NCI-H226 (cell line): ENCODE measurements around the gene ASIC4.

Source experiments
- DNase-seq: peaks from one replicate; pipeline ENCODE4 v3.0.0-alpha.2; 2015

The ASIC4 gene

DNA sequence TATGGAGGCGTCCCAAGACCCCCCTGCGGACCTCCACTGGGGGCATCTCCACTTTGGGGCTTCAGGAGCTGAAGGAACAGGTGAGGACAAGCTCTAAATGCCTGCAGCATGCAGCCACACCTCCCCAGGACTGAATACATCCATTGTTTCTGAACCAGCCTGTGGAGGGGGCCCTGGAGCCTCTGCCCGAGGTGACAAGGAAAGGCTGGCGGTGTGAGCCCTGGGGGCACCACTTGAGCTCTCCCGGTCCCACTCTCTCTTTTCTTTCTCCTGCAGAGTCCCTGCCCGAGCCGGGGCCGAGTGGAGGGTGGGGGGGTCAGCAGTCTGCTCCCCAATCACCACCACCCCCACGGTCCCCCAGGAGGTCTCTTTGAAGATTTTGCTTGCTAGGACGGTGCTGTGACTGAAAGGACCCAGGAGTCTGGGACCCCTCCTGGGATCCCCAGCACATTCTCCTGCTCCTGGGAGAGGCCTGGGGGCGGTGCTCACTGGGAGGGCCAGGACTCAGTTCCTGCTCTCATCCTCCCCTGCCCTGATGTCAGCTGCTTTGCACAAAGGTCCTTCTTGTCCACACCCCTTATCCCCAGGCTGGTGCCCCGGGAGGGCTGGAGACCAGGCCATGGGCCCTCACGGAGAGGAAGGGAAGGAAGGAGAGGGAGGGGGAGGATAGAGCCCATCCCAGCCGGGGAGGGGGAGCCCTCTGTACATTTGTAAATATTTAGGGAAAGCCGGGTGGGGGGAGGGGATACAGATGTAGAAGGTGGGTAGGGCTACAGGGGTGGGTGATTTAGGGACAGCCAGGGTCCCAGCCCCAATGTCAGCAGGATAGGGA lies 23.6 kb downstream of the ASIC4 start:
- no peak for DNase-seq

DNA sequence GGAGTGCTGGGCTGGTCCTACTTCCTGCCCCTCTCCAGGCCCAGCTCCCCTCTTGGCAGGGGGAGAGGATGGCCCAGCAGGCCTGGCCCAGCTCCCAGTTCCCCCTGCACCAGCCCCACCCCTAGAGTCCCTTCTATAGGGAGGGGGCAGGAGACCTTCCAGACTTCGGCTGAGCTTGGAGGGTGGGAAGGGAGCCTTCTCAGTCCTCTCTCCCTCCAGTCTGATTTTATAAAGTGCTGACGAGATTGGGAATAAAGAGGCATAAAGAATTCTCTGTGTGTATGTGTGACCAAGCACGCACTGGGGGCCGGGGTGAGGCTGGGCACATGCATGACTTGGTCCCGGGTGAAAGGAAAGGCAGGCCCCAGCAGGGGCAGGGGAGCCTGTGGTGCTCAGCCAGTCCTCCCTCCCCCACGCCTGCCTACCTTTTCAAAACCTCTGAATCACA lies 24.2 kb downstream of the ASIC4 start:
- DNase-seq, result no peak

DNA sequence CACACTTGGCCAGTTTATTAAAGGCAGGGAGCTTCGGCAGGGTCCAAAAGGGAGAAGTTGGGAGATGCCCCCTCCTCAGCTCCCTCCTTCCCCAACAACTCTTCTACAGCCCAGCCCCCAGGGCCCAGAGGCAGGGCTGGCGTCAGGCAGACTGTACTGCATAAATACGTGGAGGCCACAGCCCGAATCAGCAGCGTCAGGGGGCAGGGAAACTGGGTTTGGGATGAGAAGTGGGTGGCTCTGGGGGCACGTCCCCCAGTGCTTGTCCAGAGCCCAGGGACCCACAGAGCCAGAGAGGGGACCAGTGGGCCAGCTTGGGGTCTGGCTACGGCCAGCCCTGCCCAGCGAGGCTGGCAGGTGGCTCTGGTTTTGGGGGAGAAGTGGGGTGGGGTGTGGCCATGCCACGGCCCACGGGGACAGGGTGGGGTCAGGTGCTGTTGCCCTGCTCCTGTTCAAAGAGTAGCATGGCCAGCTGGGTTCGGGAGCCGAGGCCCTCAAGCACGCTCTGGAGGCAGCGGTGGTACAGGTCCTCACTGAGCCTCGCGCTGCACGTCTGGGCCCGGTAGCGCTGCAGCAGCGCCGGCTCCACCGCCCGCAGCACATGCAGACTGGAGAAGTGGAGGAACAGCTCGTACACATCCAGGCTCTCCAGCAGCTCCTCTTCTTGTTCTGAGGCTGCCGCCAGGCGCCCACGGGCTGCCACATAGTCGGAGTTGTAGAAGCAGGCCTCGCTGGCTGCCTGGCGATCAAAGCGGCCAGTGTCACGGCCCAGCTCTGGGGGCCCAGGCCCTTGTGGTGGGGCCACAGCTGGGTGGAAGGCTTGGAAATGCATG lies 24.9 kb downstream of the ASIC4 start:
- DNase-seq, result no peak

DNA sequence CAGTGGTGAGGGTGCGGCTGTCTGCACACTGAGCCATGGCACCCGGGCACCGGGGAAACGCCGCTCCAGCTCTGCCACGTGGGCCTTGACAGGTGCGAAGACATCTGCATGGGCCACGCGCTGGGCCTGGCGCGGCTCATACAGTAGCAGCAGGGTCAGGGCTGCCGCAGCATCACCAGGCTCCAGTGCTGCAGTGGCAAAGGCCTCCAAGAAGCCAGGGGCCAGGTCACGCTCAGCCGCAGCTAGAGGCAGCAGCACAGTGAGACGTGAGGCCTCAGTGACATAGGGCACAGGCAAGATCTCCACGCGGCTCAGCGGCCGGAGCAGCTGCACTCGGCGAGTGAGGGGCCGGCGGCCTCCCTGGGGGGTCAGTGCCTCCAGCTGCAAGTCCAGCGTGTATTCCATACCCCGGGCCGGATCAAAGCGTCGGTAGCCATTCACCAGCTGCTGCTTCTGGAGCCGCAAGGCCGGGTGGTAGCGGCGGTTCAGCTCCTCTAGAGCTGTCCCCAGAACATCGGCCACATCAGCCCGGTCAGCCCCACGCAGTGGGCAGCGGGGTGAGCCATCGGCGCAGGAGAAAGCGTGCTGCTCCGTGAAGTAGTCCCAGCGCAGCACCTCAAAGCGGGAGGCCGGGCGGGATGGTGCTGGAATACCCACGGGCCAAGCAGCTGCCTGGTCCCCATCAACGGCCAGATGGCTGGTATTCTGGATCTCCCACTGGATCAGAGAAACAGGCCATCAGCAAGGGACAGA lies 25.8 kb downstream of the ASIC4 start:
- DNase-seq, result no peak

DNA sequence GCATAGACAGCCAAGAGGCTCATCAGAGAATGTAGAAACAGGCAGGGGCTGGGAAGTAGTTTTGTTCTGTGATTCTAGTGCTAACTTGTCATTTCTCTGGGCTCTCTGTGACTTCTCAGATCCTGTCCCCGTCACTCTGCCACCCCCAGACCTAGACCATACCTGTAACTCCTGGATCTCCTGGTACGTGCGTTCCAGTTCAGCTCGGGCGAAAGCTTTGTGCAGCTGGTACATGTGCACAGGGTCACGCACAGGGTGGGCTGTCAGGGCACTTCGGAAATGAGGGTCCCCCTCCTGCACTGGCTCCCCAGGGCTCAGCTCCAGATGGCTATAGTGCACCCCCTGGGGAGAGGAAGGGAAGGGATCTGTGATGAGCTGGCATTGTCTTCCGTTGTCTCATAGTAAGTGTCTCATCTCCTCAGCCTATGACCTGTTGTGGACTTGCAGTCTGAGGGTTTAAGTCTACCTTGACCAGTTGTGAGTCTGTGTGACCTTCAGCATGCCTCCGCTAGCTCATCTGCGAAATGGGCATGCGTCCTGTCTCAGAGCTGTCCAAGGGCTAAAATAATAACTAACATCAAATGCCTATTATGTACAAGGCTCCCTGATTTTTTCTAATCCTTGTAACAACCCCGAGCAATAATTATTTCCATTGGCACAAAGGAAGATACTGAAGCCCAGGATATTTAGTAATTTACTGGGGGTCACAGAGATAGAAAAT lies 26.7 kb downstream of the ASIC4 start:
- no peak for DNase-seq

DNA sequence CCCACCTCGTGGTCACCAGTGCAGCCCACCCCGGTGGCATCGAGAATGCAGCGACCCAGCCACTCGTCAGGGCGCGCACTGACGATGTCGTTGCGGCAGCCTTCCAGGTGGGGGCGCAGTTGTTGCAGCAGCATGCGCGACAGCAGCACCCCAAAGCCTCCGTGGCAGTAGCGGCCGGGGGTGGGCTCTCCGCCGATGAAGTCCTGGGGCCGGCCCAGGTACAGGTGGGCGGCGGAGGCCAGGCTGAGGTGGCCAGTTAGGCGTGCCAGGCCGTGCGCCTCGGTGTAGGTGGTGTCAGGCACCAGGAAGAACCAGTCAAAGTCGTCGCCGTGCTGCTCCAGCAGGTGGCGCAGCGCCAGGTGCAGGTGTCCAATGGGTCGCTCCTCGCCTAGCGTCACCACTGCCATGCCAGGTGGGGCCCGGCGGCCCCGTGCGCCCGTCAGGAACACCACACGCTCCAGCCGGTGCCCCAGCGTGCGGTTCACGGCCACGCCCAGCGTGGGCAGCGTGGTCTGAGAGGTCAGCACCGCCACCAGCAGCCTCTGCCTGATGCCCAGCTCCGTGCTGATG lies 27.4 kb downstream of the ASIC4 start:
- DNase-seq, result peak; percentile 55

DNA sequence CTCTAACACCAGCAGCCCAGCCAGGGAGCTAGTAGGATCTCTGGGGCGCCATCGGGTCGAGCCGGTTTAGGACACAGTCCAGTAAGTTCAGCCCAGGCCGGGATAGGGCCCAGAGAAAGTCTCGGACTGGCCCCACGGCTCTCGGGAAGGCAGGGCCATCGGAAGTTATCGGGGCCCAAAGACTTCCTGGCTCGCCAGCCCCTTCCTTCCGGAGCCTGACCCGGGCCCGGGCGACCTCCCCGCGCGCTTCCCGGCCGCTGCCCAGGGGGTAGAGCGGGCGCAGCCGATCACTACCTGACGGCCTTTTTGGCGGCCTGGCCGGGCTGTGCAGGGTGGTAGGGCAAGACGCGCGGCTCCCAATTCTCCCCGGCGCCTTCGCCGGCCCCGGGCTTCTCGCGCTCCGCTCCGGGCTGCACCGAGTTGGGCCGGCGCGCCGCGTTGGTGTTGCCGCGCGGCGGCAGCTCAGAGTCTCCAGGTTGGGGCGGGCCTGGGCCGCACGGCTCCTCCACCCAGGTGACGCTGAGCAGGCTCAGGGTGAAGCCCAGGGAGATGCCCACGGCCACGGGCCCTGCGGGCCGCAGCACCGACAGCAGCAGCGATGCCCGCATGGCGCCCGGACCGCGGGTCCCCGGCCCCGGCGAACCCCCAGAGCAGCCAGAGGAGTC lies 28.8 kb downstream of the ASIC4 start:
- DNase-seq, result peak; percentile 17

DNA sequence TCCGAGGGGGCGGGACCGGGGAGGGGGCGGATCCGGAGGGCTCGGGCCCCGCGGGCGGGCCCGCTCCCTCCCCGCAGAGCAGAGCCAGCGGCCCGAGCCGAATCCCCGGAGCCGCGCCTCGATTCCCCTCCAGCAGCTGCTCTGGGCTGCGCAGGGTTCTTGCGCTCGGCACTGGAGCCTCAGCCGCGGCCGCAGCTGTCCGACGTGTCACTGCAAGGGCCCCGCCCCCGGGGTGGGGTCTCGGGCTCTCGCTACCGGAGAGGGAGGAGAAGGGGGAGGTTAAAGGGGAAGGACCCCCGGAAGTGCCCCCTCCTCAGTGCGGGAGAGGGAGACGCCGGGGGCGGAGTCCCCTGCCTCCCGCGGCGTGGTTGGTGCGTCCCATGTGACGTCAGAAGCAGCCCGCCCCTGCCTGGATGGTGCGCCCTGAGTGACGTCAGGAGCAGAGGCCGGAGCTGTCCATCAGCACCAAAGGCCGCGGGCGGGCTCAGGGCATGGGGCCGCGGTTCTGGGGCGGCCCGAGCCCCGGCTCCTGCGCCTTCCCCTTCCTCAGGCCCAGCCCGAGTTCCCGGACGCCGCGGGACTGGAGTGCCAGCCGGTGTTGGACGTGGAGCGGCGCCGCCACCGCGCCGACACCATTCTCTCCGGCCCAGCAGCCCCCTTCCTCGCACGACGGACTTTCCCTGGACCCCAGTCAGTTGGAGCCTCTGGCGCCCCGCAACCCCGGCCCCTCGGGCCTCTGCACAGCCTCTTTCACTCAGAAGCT lies 29.5 kb downstream of the ASIC4 start, which contains the start of the genes CHPF and TMEM198:
TSS of gene CHPF (minus strand) at position 214 of the 763 bp plus-strand sequence. CDS start 271 bp downstream, outside the sequence.
TSS of gene TMEM198 (plus strand) at position 433 of the 763 bp plus-strand sequence. CDS start 700 bp downstream, outside the sequence.
- peak; percentile 98 for DNase-seq

DNA sequence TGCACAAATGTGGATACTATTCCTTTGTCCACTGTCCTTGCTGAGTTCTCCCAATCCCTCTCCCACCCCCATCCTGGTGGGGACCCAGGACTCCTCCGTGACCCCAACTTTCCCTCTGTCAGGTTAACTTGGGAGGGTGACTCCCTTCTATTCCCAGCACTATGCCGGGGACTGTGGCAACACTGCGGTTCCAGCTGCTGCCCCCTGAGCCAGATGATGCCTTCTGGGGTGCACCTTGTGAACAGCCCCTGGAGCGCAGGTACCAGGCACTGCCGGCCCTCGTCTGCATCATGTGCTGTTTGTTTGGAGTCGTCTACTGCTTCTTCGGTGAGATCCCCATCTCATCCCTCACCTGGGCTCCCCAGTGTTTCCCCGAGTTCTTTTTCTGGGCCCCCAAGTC lies 30.3 kb downstream of the ASIC4 start:
- DNase-seq, result no peak

DNA sequence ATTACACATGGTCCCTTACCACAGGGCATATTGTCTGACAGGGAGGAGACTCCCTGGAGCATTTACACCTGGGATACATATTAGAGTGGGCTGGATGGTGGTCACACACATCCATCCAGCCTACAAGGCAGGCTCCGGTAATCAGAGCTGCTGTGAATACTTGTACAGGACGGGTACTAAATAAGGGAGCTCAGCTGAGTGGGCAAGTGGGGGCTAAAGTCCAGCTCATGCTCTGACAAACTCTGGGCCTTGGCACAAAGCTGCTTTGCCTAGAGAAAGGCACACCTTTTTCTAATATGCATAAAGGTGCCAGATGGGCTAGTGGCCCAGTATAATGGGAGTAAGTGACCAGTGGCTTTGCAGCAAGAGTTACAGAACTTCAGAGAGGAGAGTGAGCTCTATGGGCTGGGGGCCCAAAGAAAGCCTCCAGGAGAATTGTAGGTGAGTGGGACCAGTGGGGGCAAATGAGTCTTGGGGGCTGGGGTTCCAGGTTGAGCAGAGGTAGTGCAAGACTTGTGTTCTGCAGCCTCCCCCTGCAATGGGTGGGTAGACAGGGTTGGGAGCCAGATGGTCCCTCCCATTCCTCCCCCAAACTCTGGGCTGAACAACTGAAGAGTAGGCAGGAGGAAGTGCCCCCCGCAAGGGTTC lies 31.1 kb downstream of the ASIC4 start:
- DNase-seq, result no peak

DNA sequence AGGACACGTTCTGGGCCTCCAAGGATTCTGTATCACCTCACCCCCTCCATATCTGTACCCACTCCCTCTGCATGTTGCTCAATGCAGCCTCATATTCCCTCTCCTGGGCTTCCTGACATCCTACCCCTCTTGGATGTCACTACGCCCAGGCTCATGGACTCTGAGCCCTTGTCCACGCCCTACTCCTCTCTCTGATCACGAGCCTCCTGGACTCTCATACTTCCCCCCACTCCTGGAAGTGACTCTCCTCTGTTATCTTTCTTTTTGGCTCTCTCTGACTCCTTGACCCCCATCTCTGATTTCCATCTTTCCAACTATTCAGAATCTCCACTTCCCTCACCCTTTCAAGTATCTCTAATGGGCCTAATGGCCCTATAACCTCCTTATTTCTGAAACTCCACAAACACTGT lies 31.7 kb downstream of the ASIC4 start:
- DNase-seq, result no peak

DNA sequence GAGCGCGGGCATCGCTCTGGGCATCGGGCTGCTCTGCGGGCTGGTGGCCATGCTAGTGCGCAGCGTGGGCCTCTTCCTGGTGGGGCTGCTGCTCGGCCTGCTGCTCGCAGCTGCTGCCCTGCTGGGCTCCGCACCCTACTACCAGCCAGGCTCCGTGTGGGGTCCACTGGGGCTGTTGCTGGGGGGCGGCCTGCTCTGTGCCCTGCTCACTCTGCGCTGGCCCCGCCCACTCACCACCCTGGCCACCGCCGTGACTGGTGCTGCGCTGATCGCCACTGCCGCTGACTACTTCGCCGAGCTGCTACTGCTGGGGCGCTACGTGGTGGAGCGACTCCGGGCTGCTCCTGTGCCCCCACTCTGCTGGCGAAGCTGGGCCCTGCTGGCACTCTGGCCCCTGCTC lies 33.3 kb downstream of the ASIC4 start:
- no peak for DNase-seq

DNA sequence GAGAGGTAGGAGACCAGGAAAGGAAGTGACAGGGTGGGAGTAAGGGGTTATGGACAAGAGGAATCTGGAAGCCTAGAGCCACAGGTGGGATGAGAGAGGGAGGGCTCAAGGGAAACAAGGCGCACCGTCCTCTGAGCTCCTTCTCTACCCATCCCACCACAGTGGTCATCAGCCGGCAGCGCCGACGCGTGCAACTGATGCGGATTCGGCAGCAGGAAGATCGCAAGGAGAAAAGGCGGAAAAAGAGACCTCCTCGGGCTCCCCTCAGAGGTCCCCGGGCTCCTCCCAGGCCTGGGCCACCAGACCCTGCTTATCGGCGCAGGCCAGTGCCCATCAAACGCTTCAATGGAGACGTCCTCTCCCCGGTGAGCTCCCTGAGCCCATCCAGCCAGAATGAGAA lies 34.7 kb downstream of the ASIC4 start:
- DNase-seq, result no peak

DNA sequence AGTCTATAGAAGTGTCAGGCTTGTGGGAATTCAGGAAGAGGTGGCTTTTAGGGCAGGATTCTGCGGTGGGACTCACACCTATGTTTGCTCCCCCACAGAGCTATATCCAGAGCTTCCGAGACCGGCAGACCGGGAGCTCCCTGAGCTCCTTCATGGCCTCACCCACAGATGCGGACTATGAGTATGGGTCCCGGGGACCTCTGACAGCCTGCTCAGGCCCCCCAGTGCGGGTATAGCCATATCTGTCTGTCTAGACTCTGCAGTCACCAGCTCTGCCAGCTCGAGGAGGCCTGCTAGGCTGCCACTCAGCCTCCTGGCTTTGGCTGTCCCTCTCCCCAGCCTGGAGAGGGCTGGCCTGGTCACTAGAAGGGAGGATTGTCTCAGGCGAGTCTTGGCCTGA lies 35.3 kb downstream of the ASIC4 start:
- DNase-seq, result no peak

DNA sequence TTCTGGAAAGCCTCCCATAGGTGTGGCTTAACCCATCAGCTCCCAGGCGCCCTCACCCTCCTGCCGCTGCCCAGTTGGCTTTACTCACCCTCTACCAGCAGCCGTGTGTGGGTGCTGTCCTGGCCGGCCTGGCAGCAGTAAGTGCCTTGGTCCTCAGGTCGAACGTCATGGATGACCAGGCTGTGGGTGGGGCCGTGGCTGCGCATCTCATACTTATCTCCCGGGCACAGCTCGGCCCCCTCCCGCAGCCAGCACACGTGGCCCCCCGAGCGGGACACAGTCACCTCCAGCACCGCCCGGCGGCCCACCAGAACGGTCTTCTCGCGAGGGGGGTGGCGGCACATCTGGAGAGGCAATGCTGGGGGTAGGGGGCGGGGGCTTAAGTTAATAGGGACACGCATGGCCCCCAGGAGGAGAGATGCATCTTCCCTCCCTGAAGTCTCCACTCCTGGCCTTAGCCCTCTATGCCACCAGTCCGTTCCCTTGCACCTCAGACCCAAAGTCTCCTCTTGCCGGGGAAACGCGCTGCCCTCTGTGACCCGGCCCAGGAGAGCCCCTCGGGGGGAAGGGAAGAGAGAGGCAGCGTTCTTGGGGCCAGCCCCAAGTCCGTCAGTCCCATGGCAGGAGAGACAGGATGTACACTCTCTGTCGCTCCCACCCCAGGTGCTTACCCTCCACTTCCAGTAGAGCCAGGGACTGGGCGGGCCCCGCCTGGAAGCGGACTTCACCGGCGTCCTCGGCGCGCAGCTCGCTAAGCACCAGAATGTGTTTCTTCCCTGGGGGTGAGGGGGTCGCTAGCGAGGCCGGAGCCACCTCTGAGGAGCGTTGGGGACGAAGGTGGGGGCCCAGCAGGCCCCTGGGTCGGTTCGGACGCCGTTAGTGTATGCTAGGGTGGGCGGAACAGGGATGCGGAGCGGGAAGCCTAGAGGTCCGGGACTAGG lies 37.4 kb downstream of the ASIC4 start:
- peak; percentile 86 for DNase-seq

DNA sequence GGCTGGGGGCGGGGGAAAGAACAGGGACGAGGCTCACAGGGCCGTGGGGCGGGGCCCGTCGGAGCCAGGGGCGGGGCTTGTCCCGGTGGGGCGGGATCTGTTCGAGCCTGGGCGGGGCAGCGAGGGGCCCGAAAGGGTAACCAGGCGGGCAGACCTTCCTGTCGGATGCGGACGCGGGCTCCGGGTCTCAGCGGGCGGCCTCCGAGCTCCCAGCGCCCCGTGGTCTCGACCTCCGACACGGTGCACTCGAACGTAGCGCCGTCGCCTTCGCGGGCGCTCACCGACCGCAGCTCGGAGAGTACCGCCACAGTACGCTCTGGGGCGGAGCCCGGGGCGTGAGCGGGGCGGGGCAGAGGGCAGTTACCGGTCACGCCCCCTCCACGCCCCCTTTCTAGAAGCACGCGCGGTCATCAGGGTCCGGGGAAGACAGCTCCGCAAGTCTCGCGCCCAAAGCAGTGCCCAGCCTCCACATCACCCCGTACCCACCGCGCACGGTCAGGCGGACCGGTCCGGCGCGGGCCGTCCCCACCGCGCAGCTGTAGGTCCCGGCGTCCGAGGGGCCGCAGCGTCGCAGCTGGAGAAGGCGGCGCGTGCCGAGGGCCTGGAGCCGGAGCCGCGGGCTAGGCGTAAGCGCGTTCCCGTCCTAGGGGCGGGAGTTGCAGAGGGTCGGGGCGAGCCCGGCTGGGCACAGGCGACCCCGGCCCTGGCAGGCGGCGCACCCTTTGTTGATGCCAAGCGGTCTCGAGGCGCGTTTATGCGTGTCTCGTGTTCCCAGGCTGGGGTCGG lies 38.3 kb downstream of the ASIC4 start:
- peak; percentile 65 for DNase-seq

DNA sequence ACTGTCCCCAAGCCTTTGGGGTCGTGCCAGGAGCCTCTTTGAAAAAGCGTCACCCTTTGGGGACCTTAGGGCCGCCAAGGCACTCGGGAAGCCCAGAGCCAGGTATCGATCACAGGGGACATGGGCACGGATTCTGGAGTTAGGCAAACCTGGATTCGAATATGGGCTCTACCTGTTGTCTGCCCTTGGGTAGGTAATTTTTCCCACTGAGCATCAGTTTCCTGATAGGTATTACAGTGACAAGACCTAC lies 38.8 kb downstream of the ASIC4 start:
- no peak for DNase-seq

DNA sequence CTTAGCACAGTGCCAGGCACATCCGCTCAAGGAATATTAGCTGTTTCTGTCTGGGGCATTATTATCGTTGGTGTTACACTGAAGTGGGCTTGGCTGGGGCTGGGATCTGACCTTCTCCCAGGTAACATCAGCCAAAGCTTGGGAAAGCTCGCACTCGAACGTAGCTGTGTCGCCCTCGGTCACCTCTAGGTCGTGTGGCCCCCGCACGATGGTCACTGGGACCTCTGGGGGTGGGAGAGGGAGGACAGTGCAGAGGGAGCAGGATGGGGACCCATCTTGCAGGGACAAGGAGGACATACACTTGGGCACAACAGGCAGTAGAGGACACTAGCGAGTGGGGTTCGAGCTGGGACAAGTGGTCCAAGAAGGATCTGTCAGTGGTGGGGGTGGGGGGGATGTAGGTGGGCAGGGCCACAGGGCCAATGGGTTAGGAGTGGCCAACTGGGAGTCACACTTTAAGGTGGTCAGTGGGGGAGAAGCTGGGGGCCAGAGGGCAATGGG lies 39.2 kb downstream of the ASIC4 start:
- no peak for DNase-seq
